ENCODE data around the gene BBS1.

GRCh38 chr11:66509131-66509561 lies 1.3 kb upstream of the BBS1 start:
- TF ChIP-seq SIN3A (IDR thresholded peaks at IDR 0.05; ENCODE audit: borderline replicate concordance, insufficient read depth, low read length), result no peak
- TF ChIP-seq REST (IDR thresholded peaks at IDR 0.05; ENCODE audit: insufficient read depth in 1 of 2, low read depth in 2 of 2, low read length in 2 of 2), result no peak
- TF ChIP-seq POLR2AphosphoS5 (IDR thresholded peaks at IDR 0.05; ENCODE audit: low read depth, low read length), result no peak
